KMS-11 (cell line): ENCODE measurements around the gene GGA3.

Source experiments
- H2AFZ ChIP-seq: fragments of 200-600 bp; sonication (generic); 2 replicates; pipeline ENCODE4 v1.6.1; 2016; ENCODE audit warnings: antibody characterized with exemption, mixed run types, low read depth
- H3K27ac ChIP-seq: fragments of 200-600 bp; sonication (generic); 2 replicates; pipeline ENCODE4 v1.6.1; 2016; ENCODE audit warnings: mild to moderate bottlenecking, mixed run types
- H3K27me3 ChIP-seq: fragments of 200-600 bp; sonication (generic); 2 replicates; pipeline ENCODE4 v1.6.1; 2017; ENCODE audit warnings: mild to moderate bottlenecking, low read depth, mixed run types, moderate library complexity; ENCODE audit not compliant: insufficient read depth
- H3K36me3 ChIP-seq: fragments of 200-600 bp; sonication (generic); 2 replicates; pipeline ENCODE4 v1.6.1; 2017; ENCODE audit warnings: mild to moderate bottlenecking, mixed run types; ENCODE audit not compliant: insufficient read depth
- H3K4me1 ChIP-seq: fragments of 200-600 bp; sonication (generic); 2 replicates; pipeline ENCODE4 v1.6.1; 2016; ENCODE audit warnings: mild to moderate bottlenecking, low read depth, mixed run types; ENCODE audit not compliant: poor library complexity, severe bottlenecking
- H3K4me2 ChIP-seq: fragments of 200-600 bp; sonication (generic); 2 replicates; pipeline ENCODE4 v1.7.0; 2016; ENCODE audit warnings: mild to moderate bottlenecking, mixed run types
- H3K4me3 ChIP-seq: fragments of 200-600 bp; sonication (generic); IDR thresholded peaks from 2 replicates; pipeline ENCODE4 v1.6.1; 2017; ENCODE audit warnings: low read depth, low read length, mixed read lengths; ENCODE audit not compliant: insufficient read depth
- H3K79me2 ChIP-seq: fragments of 200-600 bp; sonication (generic); 2 replicates; pipeline ENCODE4 v1.6.1; 2016; ENCODE audit warnings: low read depth, mixed run types; ENCODE audit not compliant: insufficient read depth
- H3K9ac ChIP-seq: fragments of 200-600 bp; sonication (generic); 2 replicates; pipeline ENCODE4 v1.6.1; 2016; ENCODE audit warnings: mild to moderate bottlenecking, mixed run types
- H4K20me1 ChIP-seq: fragments of 200-600 bp; sonication (generic); 2 replicates; pipeline ENCODE4 v1.6.1; 2016; ENCODE audit warnings: mild to moderate bottlenecking, mixed run types; ENCODE audit not compliant: insufficient read depth
- CTCF ChIP-seq: fragments of 200-600 bp; sonication (generic); conservative IDR thresholded peaks from 2 replicates; pipeline ENCODE4 v1.6.1; 2017; ENCODE audit warnings: low read depth, mild to moderate bottlenecking, antibody characterized with exemption, low read length, moderate library complexity, mixed read lengths

Gene GGA3

GRCh38 chr17:75289832-75290337 is 28.5 kb upstream of the GGA3 start:
- peak overlapping the region; percentile 76 for H3K4me2 ChIP-seq
- H3K36me3 ChIP-seq: peaks cover 10% of the 10 kb centered on the region; the same call in 1 of the 2 replicates
- TF ChIP-seq CTCF: 0 out of 2 replicates have a peak, but pooled peaks have one; percentile 4
- H3K9ac ChIP-seq: peak overlapping the region; percentile 33; the same call in 1 of the 2 replicates
- peak overlapping the region; percentile 42 for H3K27ac ChIP-seq
- H2AFZ ChIP-seq: peak overlapping the region; percentile 89
- no peak overlapping the region for H3K4me3 ChIP-seq
- peaks cover 37% of the 10 kb centered on the region for H3K4me1 ChIP-seq
- no peaks in the 10 kb centered on the region; the same call in 1 of the 2 replicates for H4K20me1 ChIP-seq
- no peaks in the 10 kb centered on the region for H3K27me3 ChIP-seq
- peaks cover 24% of the 10 kb centered on the region for H3K79me2 ChIP-seq

DNA sequence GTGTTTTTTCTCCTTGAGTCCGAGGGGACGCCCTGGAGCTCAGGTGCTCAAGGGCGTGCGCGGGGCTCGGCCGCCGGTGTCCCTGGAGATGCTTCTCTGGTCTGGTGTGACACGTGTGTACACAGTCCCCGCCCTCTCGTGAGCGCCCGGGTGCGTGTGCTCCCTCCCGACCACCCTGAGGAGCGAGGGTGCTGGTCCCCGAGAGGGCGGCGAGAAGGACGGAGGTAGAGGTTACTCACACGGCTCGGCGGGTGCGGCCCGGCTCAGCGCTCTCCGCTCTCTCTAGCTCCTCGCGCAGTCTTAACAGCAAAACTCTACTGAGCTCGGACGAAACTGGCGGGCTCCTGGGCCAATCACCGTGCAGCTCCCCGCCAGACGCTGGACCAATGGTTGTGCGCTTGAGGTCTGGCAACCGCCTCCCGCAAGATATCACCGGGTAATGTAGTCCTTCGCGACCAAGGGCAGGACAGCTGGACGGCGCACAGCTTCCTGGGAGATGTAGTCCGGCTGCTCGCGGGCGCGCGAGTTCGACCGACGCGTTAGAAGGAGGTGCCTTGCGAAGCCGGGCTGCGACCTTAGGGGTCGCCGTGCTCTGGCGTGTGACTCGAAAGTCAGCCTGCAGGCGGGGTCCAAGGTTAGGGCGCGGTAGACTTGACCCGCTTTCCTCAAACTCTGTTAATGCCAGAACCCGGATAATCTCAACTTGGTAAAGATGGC is 27.9 kb upstream of the GGA3 start, which contains the start of gene SLC25A19:
TSS of gene SLC25A19 (minus strand) at position 319 of the 717 bp plus-strand sequence. CDS start 2,669 bp downstream, outside the sequence.
- Histone ChIP-seq H2AFZ (peak within 1 kb of the TSS; percentile 94), H3K79me2 (peaks cover 24% of the 10 kb centered on the region), H3K27me3 (no peaks in the 10 kb centered on the region), H4K20me1 (no peaks in the 10 kb centered on the region; the same call in 1 of the 2 replicates), H3K4me3 (no peak within 1 kb of the TSS), H3K27ac (peak within 1 kb of the TSS; percentile 78), H3K4me2 (peak within 1 kb of the TSS; percentile 92), H3K4me1 (peaks cover 31% of the 10 kb centered on the region), H3K9ac (peak within 1 kb of the TSS; percentile 81), H3K36me3 (peaks cover 10% of the 10 kb centered on the region; the same call in 1 of the 2 replicates)
- TF ChIP-seq CTCF: peak; percentile 51

DNA sequence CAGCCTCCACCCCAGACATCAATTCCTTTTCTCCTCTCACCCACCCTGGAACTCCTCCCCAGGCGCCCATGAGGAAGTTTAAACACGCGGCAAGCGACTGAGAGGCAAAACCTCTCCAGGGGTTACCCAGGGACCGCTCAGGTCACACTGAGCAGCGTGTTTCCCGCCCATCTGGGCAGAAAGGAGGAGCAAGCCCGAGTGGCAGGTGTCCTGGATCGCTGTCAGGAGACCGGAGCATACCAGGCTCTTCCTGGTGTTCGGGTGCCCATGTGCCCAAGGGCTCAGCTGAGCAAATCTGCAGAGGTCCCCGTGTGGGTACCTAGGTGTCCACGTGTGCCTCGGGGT is 27.3 kb upstream of the GGA3 start:
- TF ChIP-seq CTCF: no peak
- no peak overlapping the region for H3K4me3 ChIP-seq
- peak overlapping the region; percentile 81 for H3K9ac ChIP-seq
- peaks cover 24% of the 10 kb centered on the region for H3K79me2 ChIP-seq
- peak overlapping the region; percentile 78 for H3K27ac ChIP-seq
- peak overlapping the region; percentile 92 for H3K4me2 ChIP-seq
- H4K20me1 ChIP-seq: no peaks in the 10 kb centered on the region; the same call in 1 of the 2 replicates
- H2AFZ ChIP-seq: peak overlapping the region; percentile 94
- H3K4me1 ChIP-seq: peaks cover 26% of the 10 kb centered on the region
- H3K27me3 ChIP-seq: no peaks in the 10 kb centered on the region
- peaks cover 10% of the 10 kb centered on the region; the same call in 1 of the 2 replicates for H3K36me3 ChIP-seq

- H3K9ac ChIP-seq: peak overlapping the region; percentile 81; the same call in 1 of the 2 replicates
- TF ChIP-seq CTCF: no peak
Observed at GRCh38 chr17:75288359-75288758, 27.0 kb upstream of the GGA3 start.

More at GRCh38 chr17:75288359-75288758, 27.0 kb upstream of the GGA3 start:
- H3K4me1 ChIP-seq: peaks cover 25% of the 10 kb centered on the region
- no peaks in the 10 kb centered on the region for H3K27me3 ChIP-seq
- H2AFZ ChIP-seq: peak overlapping the region; percentile 94; the same call in 1 of the 2 replicates
- H3K4me3 ChIP-seq: no peak overlapping the region
- H3K79me2 ChIP-seq: peaks cover 24% of the 10 kb centered on the region
- no peaks in the 10 kb centered on the region; the same call in 1 of the 2 replicates for H4K20me1 ChIP-seq
- peaks cover 10% of the 10 kb centered on the region; the same call in 1 of the 2 replicates for H3K36me3 ChIP-seq
- peak overlapping the region; percentile 78 for H3K27ac ChIP-seq
- peak overlapping the region; percentile 92 for H3K4me2 ChIP-seq
